Lung (tissue), 12 donors: ENCODE results near the gene CMTR1. TPM values are rescaled to one million over a fixed set of nuclear protein-coding genes. Genes with fewer than 3 reads are reported as not detected.
"Not testable (repeated sequence)": the region's sequence is repeated elsewhere in the genome, so short reads cannot be mapped to it uniquely, and the experiment has no call there.

ENCODE experiments used
- ATAC-seq: fragments of 200-7000 bp; cut with Tn5 transposase; one replicate; pipeline ENCODE4 v1.9.1; 2020; ENCODE audit warnings: moderate number of reproducible peaks; ENCODE audit not compliant: insufficient read depth, low FRiP score
- DNase-seq, 3 donors: peaks; one replicate each; pipeline ENCODE4 v3.0.0-alpha.2; 2013 to 2017
- H3K27ac ChIP-seq, 2 donors: one replicate each; pipeline ENCODE4 v1.5.1; 2013; ENCODE audit warnings: mild to moderate bottlenecking in 2 of 2, moderate library complexity in 2 of 2, control low read depth in 1 of 2, inconsistent platforms in 1 of 2, low read depth in 1 of 2, low read length in 1 of 2
- H3K27me3 ChIP-seq, 3 donors: one replicate each; pipeline ENCODE4 v1.5.1; 2013; ENCODE audit warnings: low read length in 2 of 3; ENCODE audit not compliant: control insufficient read depth in 3 of 3, insufficient read depth in 3 of 3
- H3K36me3 ChIP-seq, 4 donors: one replicate each; pipeline ENCODE4 v1.5.1; 2013; ENCODE audit warnings: low read length in 4 of 4, mild to moderate bottlenecking in 1 of 4, moderate library complexity in 1 of 4; ENCODE audit not compliant: control insufficient read depth in 4 of 4, insufficient read depth in 4 of 4
- H3K4me1 ChIP-seq, 5 donors: one replicate each; pipeline ENCODE4 v1.5.1; 2013; ENCODE audit warnings: low read length in 5 of 5, mild to moderate bottlenecking in 2 of 5, moderate library complexity in 1 of 5; ENCODE audit not compliant: control insufficient read depth in 5 of 5, insufficient read depth in 5 of 5
- H3K4me3 ChIP-seq: one replicate; pipeline ENCODE4 v1.5.1; 2013; ENCODE audit warnings: mild to moderate bottlenecking, control low read depth, moderate library complexity
- H3K9ac ChIP-seq, 2 donors: one replicate each; pipeline ENCODE4 v1.5.1; 2013; ENCODE audit warnings: low read length in 2 of 2, control low read depth in 1 of 2; ENCODE audit not compliant: insufficient read depth in 1 of 2
- H3K9me3 ChIP-seq, 4 donors: one replicate each; pipeline ENCODE4 v1.5.1; 2013; ENCODE audit warnings: low read length in 3 of 4, mild to moderate bottlenecking in 1 of 4, moderate library complexity in 1 of 4; ENCODE audit not compliant: control insufficient read depth in 4 of 4, insufficient read depth in 3 of 4
- WGBS, 2 donors: extraction: QIAGEN DNeasy Blood & Tissue Kit; methylation state at CpG; one replicate each; pipeline ENCODE4 v1.1.7; 2013; 5-methylcytosine and 5-hydroxymethylcytosine counted together
- polyA plus RNA-seq, 2 donors: library from polyadenylated mRNA; stranded (reverse); fragments of 200-250 nt; gene quantifications; one replicate each; pipeline ENCODE4 v1.2.1, GENCODE V29; 2013
- total RNA-seq, 2 donors: library from RNA; depleted of rRNA in 1 of 2; stranded (reverse); fragments of >200 nt in 1 of 2; gene quantifications; one replicate each; pipeline ENCODE4 v1.2.1, GENCODE V29; 2014 to 2021
- TF ChIP-seq, protein P1 (sequence below): IDR thresholded peaks from 2 replicates; pipeline ENCODE4 v1.5.1; 2012; ENCODE audit warnings: mild to moderate bottlenecking; ENCODE audit errors: control extremely low read depth, extremely low read depth
- donor health status: control.
- donor health status: control.
- donor health status: Bipolar disorder and iron deficiency.
- donor health status: healthy.
- donor health status: DM: yes; HTN: yes; CAD: no.

CMTR1 gene
- total and polyA plus RNA-seq, 4 donors, result 18.8 to 39.3 (median 26.6) TPM

DNA sequence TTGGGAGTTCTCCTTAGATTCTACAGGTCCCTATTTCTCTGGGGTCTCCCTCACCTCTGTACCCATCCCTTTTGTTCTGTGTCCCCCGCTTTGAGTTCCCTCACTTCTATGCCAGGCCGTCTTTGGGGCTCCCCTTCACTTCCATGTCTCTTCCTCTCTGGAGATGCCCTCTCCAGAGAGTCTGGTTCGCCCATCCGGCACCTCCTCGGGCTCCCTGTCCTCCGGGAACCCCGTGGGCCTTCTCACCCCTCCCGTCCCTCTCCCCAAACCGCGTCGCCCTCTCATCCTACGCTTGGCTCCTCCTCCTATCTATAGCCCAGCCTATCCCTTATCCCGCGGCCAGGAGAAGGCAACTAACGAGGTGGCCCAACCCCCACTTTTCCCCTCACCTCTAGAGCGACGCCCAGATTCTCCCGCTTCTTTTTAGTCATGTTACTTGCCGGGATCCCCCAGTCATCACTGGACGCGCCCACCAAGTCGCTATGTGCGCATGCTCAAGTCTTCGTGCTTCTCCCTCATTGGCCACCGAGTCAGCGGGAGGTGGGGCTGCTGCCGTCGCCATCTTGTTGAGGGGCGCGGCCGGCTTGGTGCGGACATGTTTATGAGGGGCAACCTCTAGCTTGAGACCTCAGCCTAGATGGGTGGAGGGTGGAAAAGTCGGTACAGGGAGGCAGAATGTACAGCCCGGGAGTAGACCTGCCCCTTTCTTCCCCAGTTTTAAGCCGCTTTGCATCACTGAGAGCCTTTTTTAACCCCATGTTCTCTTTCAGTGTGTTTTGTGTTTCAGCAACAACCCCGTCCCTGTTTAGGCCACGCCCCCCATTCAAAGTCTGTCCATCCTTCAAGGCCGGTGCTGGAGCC lies 66.6 kb downstream of the CMTR1 start, which contains the start of gene CCDC167:
Gene CCDC167, minus strand, starts transcription at position 461 of the 861 bp plus-strand sequence. Its CDS starts 30 bp downstream, at position 431.
- Histone ChIP-seq H3K36me3 (no peaks in the 10 kb centered on the region), H3K27ac (no peak within 1 kb of the TSS), H3K9me3 (no peaks in the 10 kb centered on the region), H3K4me3 (peak within 1 kb of the TSS; percentile 76), H3K9ac (peak within 1 kb of the TSS; percentile 57 to 81), H3K27me3 (no peaks in the 10 kb centered on the region), H3K4me1 (peaks cover 0 to 5% (median 3%) of the 10 kb centered on the region in 5 donors)
- DNase-seq (peak; percentile 98 to 99 (median 99)), ATAC-seq (peak; percentile 97)
- 1 to 3% methylated on average over 34 to 38 of the region's 38 CpGs for WGBS, 2 donors
- TF ChIP-seq, protein P1, sequence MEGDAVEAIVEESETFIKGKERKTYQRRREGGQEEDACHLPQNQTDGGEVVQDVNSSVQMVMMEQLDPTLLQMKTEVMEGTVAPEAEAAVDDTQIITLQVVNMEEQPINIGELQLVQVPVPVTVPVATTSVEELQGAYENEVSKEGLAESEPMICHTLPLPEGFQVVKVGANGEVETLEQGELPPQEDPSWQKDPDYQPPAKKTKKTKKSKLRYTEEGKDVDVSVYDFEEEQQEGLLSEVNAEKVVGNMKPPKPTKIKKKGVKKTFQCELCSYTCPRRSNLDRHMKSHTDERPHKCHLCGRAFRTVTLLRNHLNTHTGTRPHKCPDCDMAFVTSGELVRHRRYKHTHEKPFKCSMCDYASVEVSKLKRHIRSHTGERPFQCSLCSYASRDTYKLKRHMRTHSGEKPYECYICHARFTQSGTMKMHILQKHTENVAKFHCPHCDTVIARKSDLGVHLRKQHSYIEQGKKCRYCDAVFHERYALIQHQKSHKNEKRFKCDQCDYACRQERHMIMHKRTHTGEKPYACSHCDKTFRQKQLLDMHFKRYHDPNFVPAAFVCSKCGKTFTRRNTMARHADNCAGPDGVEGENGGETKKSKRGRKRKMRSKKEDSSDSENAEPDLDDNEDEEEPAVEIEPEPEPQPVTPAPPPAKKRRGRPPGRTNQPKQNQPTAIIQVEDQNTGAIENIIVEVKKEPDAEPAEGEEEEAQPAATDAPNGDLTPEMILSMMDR, result no peak

DNA sequence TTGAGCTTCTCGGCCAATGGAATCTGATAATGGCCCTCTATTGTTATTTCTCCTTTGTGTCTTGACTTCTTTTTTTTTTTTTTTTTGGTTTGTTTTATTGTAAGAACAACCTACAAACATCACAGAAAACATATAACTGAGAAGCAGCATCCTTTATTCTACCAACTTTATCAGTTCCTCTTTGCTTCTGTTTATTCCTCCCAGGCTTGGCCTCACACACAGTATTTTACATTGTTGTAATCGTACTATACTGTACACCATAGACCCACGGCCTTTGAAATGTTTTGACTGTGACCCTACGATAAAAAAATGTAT lies 67.2 kb downstream of the CMTR1 start:
- H3K4me1 ChIP-seq, result peaks cover 0 to 5% (median 3%) of the 10 kb centered on the region in 5 donors
- ATAC-seq (no peak), DNase-seq (no peak)
- H3K9me3 ChIP-seq, result no peaks in the 10 kb centered on the region
- H3K27me3 ChIP-seq, result no peaks in the 10 kb centered on the region
- H3K27ac ChIP-seq, result no peak overlapping the region
- no peaks in the 10 kb centered on the region for H3K36me3 ChIP-seq
- 69 to 73% methylated on average over 4 of the region's 4 CpGs for WGBS, 2 donors
- H3K4me3 ChIP-seq, result no peak overlapping the region
- TF ChIP-seq, protein P1, result no peak
- H3K9ac ChIP-seq, result no peak overlapping the region

DNA sequence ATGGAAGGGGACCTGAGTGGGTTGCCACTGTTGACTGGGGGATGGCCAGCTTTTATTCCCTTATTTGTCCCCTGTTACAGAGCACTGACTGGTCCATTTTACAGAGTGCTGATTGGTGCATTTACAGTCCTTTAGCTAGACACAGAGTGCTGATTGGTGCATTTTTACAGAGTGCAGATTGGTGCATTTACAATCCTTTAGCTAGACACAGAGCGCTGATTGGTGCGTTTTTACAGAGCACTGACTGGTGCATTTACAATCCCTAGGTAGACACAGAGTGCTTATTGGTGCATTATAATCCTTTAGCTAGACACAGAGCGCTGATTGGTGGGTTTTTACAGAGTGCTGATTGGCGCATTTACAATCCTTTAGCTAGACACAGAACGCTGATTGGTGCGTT lies 67.9 kb downstream of the CMTR1 start:
- DNase-seq, H3K4me3 ChIP-seq, H3K27ac ChIP-seq, ATAC-seq, H3K4me1 ChIP-seq, H3K9ac ChIP-seq, H3K27me3 ChIP-seq, H3K9me3 ChIP-seq, H3K36me3 ChIP-seq: not testable (repeated sequence)
- 96 to 97% methylated on average over 6 of the region's 6 CpGs for WGBS, 2 donors

GRCh38 chr6:37501632-37502491 lies 68.8 kb downstream of the CMTR1 start:
- H3K4me3 ChIP-seq, result no peak overlapping the region
- no peaks in the 10 kb centered on the region for H3K36me3 ChIP-seq
- WGBS, 2 donors, result 41 to 54% methylated on average over 10 of the region's 10 CpGs
- no peak overlapping the region for H3K9ac ChIP-seq
- H3K4me1 ChIP-seq, result peaks cover 0 to 5% (median 3%) of the 10 kb centered on the region in 5 donors
- no peaks in the 10 kb centered on the region for H3K27me3 ChIP-seq
- TF ChIP-seq, protein P1, result no peak
- H3K27ac ChIP-seq, result no peak overlapping the region
- H3K9me3 ChIP-seq, result no peaks in the 10 kb centered on the region
- DNase-seq (no peak), ATAC-seq (no peak)
